Sigmoid colon (tissue), 4 donors: ENCODE data around the gene ASB2.

Experiments used
- CTCF ChIP-seq, 4 experiments: fragments of 450-650 bp in 3 of 4; fragments of 200-600 bp in 1 of 4; IDR thresholded peaks; one replicate each; pipeline ENCODE4 v1.5.1; 2016 to 2019; ENCODE audit warnings: antibody characterized with exemption in 4 of 4, mild to moderate bottlenecking in 3 of 4, moderate library complexity in 2 of 4
- POLR2A ChIP-seq, 2 donors: fragments of 450-650 bp; IDR thresholded peaks; one replicate each; pipeline ENCODE4 v1.6.1; 2016; ENCODE audit warnings: antibody characterized with exemption in 2 of 2, mild to moderate bottlenecking in 2 of 2, moderate library complexity in 2 of 2
- POLR2AphosphoS5 ChIP-seq, 4 donors: sonication (generic); formaldehyde crosslinking; IDR thresholded peaks; one replicate each; pipeline ENCODE4 v1.6.1; 2017; ENCODE audit warnings: antibody characterized with exemption in 4 of 4

GRCh38 chr14:93915070-93915705 lies 61.2 kb downstream of the ASB2 start:
- no peak for TF ChIP-seq CTCF (IDR thresholded peaks at IDR 0.05)
- TF ChIP-seq POLR2AphosphoS5 (IDR thresholded peaks at IDR 0.05), result no peak
- TF ChIP-seq POLR2A (IDR thresholded peaks at IDR 0.05), result no peak
